ENCODE measurements around the gene ZSCAN21.

The ZSCAN21 gene

DNA sequence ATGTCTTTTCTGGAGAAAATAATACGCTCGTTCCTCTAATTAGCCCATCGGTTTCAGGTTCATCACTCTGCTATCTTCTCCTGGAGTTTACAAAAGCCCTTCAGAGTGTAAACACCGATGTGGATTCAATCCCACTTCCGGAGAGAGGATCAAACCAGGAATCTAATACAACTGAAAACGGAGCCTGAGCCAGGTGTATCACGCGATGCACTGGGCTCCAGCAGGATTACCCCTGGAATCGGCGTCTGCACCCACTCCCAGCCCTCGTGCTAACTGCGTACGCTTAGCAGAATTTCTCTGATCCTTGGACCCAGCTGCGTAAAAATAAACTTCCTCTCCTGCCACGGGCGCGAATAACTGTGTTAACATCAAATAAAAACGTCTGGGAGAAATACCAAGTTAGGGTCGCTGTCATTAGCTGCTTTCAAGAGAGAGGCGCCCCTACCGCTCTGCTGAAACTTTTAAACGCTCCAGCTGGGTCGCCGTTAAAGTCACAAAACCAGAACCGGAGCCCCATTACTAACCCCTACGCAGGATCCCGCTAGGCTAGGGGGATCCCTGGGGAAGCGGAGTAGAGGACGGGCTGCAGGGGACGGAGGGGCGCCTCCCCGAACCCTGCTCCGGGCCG lies 31.4 kb downstream of the ZSCAN21 start:
- no peaks in the 10 kb centered on the region for H3K9me3 Mint-ChIP-seq
- H3K27me3 Mint-ChIP-seq: no peaks in the 10 kb centered on the region
- peaks cover 35% of the 10 kb centered on the region for H3K36me3 Mint-ChIP-seq (ENCODE audit: low read depth)
- H3K27ac Mint-ChIP-seq: peak overlapping the region; percentile 86
- H3K4me3 Mint-ChIP-seq: peak overlapping the region; percentile 94
- H3K4me1 Mint-ChIP-seq (ENCODE audit: low read depth): peaks cover 39% of the 10 kb centered on the region

DNA sequence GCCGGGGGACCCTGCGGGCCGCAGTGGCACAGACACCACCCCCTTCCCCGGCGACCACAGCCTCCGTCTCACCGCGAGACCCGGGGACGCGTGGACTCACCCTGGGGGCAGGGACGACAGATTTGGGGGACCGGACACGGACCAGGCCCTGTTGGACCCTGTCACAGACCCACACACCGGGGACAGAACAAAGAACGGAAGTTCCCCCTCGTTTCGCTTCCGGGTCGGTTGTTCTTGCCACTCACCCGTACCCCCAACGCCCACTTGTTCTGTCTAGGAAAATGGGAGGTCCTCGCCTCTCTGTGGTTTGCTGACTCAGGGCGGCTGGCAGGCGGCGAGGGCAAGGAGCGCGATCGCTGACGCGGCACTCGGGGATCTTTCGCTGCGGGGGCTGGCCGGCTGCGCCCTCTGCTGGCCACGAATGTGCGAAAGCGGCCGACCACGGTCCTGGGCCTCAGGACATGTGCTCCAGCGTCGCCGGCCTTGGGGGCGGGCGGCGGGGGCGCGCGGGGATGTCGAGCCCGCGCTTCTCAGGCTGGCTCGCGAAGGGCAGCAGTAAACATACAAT lies 32.0 kb downstream of the ZSCAN21 start, which contains the start of gene ZNF3:
Gene ZNF3, minus strand, starts transcription at position 189 of the 568 bp plus-strand sequence. CDS start 4,366 bp downstream, outside the sequence.
- peaks cover 39% of the 10 kb centered on the region for H3K4me1 Mint-ChIP-seq (ENCODE audit: low read depth)
- H3K9me3 Mint-ChIP-seq: no peaks in the 10 kb centered on the region
- no peaks in the 10 kb centered on the region for H3K27me3 Mint-ChIP-seq
- peak within 1 kb of the TSS; percentile 87 for H3K27ac Mint-ChIP-seq
- peak within 1 kb of the TSS; percentile 94 for H3K4me3 Mint-ChIP-seq
- peaks cover 29% of the 10 kb centered on the region for H3K36me3 Mint-ChIP-seq (ENCODE audit: low read depth)

DNA sequence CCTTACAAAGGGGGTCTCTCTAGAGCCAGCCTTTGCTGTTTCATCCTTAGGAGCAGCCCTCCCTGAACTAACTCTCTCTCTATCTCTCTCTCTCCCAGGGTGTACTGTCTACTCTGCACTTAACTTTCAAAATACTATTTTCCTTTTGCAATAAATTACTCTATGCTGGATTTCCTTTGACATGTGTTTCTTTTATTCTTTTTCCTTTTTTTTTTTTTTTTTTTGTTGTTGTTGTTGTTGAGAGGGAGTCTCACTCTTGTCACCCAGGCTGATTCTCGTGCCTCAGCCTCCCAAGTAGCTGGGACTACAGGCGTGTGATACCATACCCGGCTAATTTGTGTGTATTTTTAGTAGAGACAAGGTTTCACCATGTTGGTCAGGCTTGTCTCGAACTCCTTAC lies 33.4 kb downstream of the ZSCAN21 start:
- peaks cover 46% of the 10 kb centered on the region for H3K4me1 Mint-ChIP-seq (ENCODE audit: low read depth)
- no peaks in the 10 kb centered on the region for H3K27me3 Mint-ChIP-seq
- peak overlapping the region; percentile 94 for H3K4me3 Mint-ChIP-seq
- peak overlapping the region; percentile 87 for H3K27ac Mint-ChIP-seq
- H3K9me3 Mint-ChIP-seq: no peaks in the 10 kb centered on the region
- peaks cover 22% of the 10 kb centered on the region for H3K36me3 Mint-ChIP-seq (ENCODE audit: low read depth)

DNA sequence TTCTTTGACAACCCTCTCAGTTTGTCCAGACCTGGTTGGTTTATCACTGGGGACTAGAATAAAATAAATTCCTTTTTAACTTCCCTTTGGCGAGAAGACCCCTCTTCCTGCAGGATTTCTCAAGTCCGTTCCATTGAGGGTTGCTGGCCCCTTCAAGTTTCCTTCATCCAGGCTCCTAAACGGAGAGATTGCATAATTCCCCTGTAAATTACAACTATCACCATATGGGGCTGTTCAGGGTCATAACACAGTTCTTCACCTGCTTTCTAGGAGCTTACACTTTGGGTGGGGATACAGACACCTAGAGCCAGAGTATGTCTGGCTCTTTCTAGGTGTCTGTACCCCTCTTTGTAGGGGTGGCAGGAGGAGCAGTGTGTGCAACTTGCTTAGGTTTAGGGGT lies 35.9 kb downstream of the ZSCAN21 start:
- no peak overlapping the region for H3K27ac Mint-ChIP-seq

DNA sequence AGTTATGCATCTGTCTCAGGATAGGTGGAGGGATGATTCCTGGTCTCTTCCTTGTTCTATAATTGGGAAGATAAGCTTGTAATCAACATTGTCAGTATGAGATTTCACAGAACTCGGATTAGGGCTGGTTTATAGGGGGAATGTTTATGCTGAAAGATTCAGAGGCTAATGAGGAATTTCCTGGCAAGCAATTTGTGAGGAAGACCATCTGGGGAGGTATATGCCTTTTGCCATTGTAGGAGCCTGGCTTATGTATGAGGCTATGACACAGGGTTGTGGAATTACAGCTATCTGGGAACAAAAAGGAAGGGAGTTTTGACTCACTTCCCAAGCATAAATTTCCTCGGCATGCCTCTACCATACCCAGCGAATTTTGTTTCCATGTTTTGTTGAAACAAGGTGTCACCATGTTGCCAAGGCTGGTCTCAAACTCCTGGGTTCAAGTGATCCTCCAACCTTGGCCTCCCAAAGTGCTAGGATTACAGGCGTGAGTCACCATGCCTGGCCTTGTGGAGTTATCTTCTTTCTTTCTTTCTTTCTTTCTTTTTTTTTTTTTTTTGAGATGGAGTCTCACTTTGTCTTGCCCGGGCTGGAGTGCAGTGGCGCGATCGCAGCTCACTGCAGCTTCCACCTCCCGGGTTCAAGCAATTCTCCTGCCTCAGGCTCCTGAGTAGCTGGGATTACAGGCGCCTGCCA lies 37.6 kb downstream of the ZSCAN21 start:
- no peaks in the 10 kb centered on the region for H3K27me3 Mint-ChIP-seq
- peak overlapping the region; percentile 7 for H3K4me3 Mint-ChIP-seq
- peaks cover 19% of the 10 kb centered on the region for H3K36me3 Mint-ChIP-seq (ENCODE audit: low read depth)
- H3K27ac Mint-ChIP-seq: no peak overlapping the region
- H3K4me1 Mint-ChIP-seq (ENCODE audit: low read depth): peaks cover 48% of the 10 kb centered on the region
- H3K9me3 Mint-ChIP-seq: no peaks in the 10 kb centered on the region

More for the DNA sequence above, 35.9 kb downstream of the ZSCAN21 start:
- peaks cover 7% of the 10 kb centered on the region for H3K36me3 Mint-ChIP-seq (ENCODE audit: low read depth)
- no peak overlapping the region for H3K4me3 Mint-ChIP-seq
- no peaks in the 10 kb centered on the region for H3K27me3 Mint-ChIP-seq
- H3K4me1 Mint-ChIP-seq (ENCODE audit: low read depth): peaks cover 48% of the 10 kb centered on the region
- H3K9me3 Mint-ChIP-seq: no peaks in the 10 kb centered on the region

DNA sequence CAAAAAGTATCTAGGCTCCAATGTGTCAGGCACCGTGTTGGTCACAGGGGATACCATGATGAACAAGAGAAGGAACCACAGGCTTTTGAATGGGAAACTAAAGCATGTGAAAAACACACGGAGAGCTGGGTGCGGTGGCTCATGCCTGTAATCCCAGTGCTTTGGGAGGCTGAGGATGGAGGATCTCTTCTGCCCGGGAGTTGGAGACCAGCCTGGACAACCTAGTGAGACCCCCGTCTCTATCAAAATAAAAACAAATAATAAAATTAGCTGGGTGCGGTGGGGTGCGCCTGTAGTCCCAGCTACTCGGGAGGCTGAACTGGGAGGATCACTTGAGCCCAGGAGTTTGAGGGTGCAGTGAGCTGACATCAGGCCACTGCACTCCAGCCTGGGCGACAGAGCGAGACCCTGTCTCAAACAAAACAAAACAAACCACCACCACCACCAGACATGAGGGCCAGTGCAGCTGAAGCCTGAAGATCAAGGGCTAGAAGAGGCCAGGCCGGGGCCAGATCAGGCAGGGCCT lies 38.6 kb downstream of the ZSCAN21 start:
- Mint-ChIP-seq H3K9me3 (no peaks in the 10 kb centered on the region), H3K4me1 (ENCODE audit: low read depth) (peaks cover 43% of the 10 kb centered on the region), H3K36me3 (ENCODE audit: low read depth) (peaks cover 28% of the 10 kb centered on the region), H3K27ac (peak overlapping the region; percentile 97), H3K27me3 (no peaks in the 10 kb centered on the region), H3K4me3 (peak overlapping the region; percentile 90)

DNA sequence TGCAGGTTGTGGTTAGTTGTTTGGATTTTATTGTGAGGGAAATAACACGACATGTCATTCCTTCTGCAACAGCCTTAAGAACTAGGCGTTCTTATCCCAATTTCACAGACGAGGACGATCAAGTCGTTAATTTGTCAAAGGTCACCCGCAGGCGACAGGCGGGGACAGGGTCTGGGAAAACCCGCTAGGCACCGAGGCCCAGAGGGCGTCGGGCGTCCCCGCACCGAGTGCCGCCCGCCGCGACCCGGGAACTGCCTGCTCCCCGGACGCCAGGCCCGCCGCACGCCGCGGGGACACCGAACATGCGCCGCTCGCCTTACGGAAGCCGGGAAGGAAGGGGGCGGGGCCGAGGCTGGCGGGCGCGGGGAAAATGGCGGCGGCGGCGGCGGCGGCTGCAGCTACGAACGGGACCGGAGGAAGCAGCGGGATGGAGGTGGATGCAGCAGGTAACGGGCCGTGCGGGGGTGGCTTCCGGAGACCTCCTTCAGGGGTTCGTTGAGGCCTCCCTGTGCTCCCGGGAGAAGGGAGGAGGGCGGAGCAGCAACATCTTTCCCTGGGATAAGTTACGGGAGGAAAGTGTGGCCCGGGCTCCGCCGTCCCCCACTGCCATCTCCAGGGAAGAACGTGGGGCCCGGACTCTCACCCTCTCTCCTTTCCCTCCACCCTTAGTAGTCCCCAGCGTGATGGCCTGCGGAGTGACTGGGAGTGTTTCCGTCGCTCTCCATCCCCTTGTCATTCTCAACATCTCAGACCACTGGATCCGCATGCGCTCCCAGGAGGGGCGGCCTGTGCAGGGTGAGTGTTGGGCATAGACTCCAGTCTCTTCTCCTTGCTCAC lies 39.3 kb downstream of the ZSCAN21 start, which contains the start of gene COPS6:
Gene COPS6, plus strand, starts transcription at position 349 of the 837 bp plus-strand sequence. Its CDS starts 22 bp downstream, at position 371.
- H3K36me3 Mint-ChIP-seq (ENCODE audit: low read depth): peaks cover 35% of the 10 kb centered on the region
- peak within 1 kb of the TSS; percentile 90 for H3K4me3 Mint-ChIP-seq
- H3K27me3 Mint-ChIP-seq: no peaks in the 10 kb centered on the region
- H3K9me3 Mint-ChIP-seq: no peaks in the 10 kb centered on the region
- peaks cover 50% of the 10 kb centered on the region for H3K4me1 Mint-ChIP-seq (ENCODE audit: low read depth)
- peak within 1 kb of the TSS; percentile 97 for H3K27ac Mint-ChIP-seq

DNA sequence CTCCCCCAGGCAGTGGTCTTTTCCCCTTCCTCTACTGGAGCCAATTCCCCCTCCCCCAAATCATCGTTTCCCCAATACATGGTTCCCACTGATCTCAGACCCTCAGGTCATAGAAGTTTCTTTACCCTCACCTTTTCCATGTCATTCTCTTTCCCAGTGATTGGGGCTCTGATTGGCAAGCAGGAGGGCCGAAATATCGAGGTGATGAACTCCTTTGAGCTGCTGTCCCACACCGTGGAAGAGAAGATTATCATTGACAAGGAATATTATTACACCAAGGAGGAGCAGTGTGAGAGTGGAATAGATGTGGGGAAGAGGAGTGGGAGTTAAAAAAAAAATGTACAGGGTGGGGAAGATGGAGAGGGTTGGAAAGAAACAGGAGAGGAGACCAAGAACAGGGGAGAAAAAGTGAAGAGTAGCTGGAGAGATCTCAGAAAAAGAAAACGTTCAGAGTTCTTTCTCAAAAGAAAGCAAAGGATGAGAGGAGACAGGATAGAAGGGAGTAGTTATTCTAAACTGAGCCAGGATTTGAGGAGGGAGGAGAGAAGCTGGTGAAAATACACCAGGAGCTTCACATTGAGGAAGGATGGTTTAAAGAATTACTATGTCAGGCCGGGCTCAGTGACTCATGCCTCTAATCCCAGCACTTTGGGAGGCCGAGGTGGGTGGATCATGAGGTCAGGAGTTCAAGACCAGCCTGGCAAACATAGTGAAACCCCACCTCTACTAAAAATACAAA lies 40.1 kb downstream of the ZSCAN21 start:
- H3K27me3 Mint-ChIP-seq: no peaks in the 10 kb centered on the region
- H3K27ac Mint-ChIP-seq: peak overlapping the region; percentile 97
- peak overlapping the region; percentile 90 for H3K4me3 Mint-ChIP-seq
- peaks cover 43% of the 10 kb centered on the region for H3K36me3 Mint-ChIP-seq (ENCODE audit: low read depth)
- H3K4me1 Mint-ChIP-seq (ENCODE audit: low read depth): peaks cover 51% of the 10 kb centered on the region
- no peaks in the 10 kb centered on the region for H3K9me3 Mint-ChIP-seq

DNA sequence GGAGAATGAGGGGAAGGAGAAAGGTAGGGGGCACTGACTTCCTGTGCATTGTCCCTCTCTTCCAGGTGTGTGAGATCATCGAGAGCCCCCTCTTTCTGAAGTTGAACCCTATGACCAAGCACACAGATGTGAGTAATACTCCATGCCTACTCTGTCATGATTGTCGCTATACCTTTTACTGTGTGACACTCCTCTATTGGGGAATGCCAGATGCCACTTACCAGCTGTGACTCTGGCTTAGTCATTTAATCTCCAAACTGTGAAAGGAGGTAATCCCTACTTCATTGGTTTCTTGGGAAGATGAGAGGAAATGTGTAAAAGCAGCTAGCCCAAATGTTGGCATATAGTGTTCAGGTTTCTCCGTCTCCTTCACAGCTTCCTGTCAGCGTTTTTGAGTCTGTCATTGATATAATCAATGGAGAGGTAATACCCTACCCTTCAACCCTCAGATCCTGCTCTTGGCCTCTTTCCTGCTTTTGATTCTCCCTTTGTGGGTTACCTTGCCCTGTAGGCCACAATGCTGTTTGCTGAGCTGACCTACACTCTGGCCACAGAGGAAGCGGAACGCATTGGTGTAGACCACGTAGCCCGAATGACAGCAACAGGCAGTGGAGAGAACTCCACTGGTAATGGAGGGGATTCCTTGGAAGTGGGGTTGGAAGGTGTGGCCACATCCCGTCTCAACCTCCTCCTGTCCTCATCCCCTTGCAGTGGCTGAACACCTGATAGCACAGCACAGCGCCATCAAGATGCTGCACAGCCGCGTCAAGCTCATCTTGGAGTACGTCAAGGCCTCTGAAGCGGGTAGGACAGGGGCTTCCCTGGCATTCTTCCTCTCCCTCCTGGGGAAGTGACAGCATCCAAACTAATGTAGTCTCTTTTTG lies 41.2 kb downstream of the ZSCAN21 start:
- H3K36me3 Mint-ChIP-seq (ENCODE audit: low read depth): peaks cover 55% of the 10 kb centered on the region
- peak overlapping the region; percentile 63 for H3K27ac Mint-ChIP-seq
- H3K4me1 Mint-ChIP-seq (ENCODE audit: low read depth): peaks cover 58% of the 10 kb centered on the region
- H3K4me3 Mint-ChIP-seq: peak overlapping the region; percentile 54
- H3K27me3 Mint-ChIP-seq: no peaks in the 10 kb centered on the region
- no peaks in the 10 kb centered on the region for H3K9me3 Mint-ChIP-seq

DNA sequence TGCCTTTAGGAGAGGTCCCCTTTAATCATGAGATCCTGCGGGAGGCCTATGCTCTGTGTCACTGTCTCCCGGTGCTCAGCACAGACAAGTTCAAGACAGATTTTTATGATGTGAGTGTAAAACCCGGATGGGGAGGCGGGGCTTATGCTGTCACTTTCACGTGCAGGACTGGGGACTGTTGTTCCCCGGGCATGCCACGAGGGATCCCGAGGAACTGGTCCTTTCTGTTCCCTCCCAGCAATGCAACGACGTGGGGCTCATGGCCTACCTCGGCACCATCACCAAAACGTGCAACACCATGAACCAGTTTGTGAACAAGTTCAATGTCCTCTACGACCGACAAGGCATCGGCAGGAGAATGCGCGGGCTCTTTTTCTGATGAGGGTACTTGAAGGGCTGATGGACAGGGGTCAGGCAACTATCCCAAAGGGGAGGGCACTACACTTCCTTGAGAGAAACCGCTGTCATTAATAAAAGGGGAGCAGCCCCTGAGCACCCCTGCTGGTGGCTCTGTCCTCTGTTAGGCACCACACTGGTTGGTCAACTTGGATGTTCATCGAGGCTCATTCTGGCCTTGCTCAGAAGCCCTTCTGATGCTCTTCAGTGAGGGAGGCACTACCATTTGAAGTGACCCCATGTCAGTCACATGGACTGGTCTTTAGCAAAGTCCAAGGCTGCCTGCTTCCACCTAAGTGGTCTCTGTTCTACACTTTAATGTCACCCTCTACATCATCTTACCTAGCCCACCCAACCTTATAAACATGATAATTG lies 42.0 kb downstream of the ZSCAN21 start:
- H3K4me1 Mint-ChIP-seq (ENCODE audit: low read depth): peaks cover 60% of the 10 kb centered on the region
- H3K27ac Mint-ChIP-seq: peak overlapping the region; percentile 63
- no peaks in the 10 kb centered on the region for H3K9me3 Mint-ChIP-seq
- H3K36me3 Mint-ChIP-seq (ENCODE audit: low read depth): peaks cover 62% of the 10 kb centered on the region
- H3K4me3 Mint-ChIP-seq: peak overlapping the region; percentile 30
- H3K27me3 Mint-ChIP-seq: no peaks in the 10 kb centered on the region

DNA sequence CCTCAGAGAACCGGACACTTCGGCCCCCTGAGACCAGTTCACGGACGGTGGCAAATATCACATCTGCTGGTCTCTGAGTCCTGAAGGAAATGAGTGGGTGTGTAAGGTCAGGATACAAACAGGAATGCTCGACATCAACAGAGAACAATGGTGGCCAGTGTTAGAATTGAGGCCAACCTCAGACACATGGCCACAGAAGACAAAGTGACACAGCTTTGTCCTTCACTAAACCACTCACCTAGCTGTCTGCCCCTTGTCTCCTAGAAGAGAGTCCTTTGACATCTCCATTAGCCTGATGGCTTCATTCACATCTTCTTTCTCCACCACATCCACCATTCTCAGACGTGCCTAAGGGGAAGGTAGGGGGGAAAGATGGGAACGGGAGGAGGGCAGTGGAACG lies 43.5 kb downstream of the ZSCAN21 start:
- Mint-ChIP-seq H3K4me3 (no peak overlapping the region), H3K27ac (no peak overlapping the region), H3K4me1 (ENCODE audit: low read depth) (peaks cover 62% of the 10 kb centered on the region), H3K36me3 (ENCODE audit: low read depth) (peaks cover 75% of the 10 kb centered on the region), H3K27me3 (no peaks in the 10 kb centered on the region), H3K9me3 (no peaks in the 10 kb centered on the region)

DNA sequence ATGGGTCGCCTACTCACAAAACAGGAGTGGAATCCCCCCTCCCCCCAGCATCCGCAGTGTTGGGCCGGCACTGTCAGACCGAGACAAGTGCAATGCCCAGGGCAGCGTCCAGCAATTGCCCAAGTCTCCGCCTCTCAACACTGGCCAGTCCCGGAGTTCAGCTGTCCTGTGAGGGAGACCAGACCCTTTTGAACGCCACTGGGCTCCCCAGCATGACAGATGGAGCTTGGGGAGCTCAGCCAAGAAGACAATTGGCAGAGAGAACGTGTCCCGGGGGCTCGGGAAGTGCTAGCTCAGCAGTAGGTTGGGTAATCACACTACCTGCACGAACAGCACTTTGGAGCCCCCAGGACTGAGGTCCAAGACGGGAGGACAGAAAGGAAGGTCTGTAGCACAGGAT lies 43.9 kb downstream of the ZSCAN21 start:
- no peaks in the 10 kb centered on the region for H3K27me3 Mint-ChIP-seq
- peaks cover 79% of the 10 kb centered on the region for H3K36me3 Mint-ChIP-seq (ENCODE audit: low read depth)
- no peak overlapping the region for H3K4me3 Mint-ChIP-seq
- H3K4me1 Mint-ChIP-seq (ENCODE audit: low read depth): peaks cover 62% of the 10 kb centered on the region
- H3K9me3 Mint-ChIP-seq: no peaks in the 10 kb centered on the region
- peak overlapping the region; percentile 52 for H3K27ac Mint-ChIP-seq
